Endothelial cell of hepatic sinusoid (primary cell): ENCODE results near the gene MAMLD1.

Experiments
- in situ Hi-C: cut with HindIII; loops from 2 replicates; pipeline ENCODE4 v1.10.0; 2017; ENCODE audit warnings: low sequenced_read_pairs

MAMLD1 gene

DNA sequence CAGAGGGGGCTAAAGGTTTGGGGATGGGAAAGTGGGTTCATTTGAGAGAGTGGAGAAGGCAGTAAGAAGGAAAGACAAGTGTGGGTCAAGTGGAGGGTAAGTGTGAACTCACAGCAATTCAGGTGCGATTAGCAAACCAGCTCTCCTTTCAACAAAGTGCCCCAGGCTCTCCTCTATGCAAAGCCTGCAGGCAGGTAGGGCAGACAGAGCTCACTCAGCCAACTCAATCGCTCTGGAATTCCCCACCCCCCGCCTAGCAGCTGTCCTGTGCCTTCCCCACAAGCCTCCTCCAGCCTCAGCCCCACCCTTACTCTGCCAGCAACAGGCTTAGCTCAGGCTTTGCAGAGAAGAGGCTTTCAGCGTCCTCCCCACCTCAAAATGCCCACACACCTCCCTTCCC, 14.8 kb upstream of the MAMLD1 start:
- in situ Hi-C loops, result loop anchor here (25.0 kb wide), 1 partner anchor 386 kb away; no protein-coding TSS in a partner anchor

DNA sequence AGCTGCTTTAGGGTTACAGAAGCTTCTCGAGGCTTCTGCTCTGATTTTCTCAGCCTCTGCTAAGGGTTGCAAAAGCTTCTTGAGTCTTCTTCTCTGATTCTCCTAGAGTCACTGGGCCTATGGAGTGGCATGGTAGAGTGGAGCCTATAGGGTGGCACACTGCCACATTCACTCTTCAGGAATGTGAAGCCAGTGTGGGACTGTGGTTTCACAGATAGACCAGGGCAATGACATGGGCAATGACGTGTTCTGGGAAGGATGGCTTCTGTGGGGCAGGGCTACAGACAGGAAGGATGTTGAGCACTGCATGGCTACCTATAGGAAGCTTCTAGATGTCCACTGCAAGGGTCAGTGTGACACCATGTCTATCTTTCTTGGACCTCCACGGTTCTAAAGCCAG, 11.0 kb upstream of the MAMLD1 start:
- in situ Hi-C loops, result no loop called here

DNA sequence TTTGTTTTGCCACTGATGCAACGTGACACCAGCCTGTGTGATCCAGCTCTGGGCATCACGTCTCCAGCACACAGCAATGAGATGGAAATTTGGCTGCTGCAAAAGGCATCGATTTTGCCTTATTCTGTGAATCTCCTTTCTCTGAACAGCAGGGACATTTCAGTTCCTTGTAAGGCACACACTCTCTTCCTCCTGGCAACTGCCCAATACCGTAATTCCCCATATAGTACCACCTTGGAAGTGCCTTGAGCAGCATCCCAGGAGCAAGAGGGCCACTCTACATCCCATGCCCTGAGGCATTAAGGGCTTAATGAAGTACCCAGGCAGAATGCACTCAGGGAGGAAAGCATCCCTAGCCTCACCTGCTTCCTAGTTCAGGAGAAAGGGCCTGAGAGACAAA, 10.5 kb upstream of the MAMLD1 start:
- in situ Hi-C loops, result no loop called here

DNA sequence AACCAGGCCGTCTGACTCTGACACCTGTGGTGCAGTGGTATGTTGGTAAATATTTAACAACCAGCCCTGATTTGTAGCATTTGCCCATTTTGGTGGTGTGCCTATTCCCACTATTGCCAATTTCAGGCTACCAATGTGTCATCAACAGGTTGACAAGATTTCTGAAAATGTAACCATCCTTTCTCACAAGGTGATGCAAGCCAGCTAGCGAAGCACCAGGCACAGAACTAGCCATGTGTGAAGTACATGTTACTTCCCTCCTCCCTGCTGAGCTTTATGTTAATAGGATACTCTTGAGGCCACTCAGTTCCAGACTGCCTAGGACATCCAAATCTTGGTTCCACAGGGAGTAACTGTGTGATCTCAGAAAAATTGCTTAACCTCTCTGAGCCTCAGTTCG, 7.2 kb upstream of the MAMLD1 start:
- in situ Hi-C loops, result no loop called here

DNA sequence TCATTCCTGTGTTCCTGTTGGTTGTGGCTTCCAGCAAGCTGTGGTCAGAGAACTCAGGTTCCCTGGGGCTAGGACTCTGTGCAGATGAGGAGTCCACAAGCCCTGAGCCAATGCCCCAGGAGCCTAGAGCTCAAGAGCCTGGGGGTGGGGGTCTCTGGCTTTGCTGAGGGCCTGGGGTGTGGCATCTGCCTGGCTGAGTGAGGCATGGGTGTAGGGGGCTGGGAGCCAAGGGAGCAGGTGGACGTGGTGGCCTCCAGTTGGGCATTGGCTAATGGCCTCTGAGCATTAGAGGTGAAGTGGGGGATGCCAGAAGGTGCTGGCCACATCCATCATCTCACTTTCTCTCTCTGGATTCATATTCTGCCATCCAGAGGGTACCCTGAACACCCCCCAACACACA, 5.3 kb upstream of the MAMLD1 start:
- in situ Hi-C loops, result no loop called here

DNA sequence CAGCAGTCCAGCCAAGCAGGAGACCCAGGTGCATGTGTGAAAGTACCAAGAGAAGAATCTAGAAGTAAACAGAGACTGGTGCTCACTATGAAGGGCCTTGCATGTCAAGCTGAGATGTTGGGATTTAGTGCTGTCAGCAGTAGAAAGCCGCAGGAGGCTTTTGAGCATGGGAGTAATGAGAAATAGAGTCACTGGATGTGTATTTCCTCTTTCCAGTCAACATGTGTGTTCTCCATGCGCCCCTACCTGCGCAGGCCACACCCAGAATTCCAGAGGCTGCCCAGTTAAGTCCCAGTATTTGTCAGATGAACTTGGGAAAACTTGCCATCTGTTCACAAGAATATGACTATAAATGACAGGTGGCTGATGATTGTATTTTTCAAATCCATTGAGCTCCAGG, 4.5 kb upstream of the MAMLD1 start:
- in situ Hi-C loops, result no loop called here

DNA sequence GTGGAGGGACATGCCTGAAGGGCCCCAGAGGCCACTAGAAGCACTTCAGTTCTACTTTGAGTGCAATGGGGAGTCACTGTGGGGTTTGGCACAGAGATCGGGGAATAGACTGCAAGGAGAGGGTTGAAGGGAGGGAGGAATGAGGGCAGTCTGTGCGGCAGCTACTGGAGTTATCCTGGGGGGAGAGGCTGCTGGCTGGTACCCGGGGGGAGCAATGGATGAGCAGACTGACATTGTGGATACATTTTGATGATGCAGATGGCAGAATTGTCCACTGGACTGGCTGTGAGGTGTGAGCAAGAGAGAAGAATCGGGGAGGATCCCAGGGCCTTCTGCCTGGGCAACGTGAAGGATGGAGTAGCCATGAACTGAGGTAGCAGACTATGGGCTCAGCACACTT, 2.8 kb upstream of the MAMLD1 start:
- in situ Hi-C loops, result no loop called here

DNA sequence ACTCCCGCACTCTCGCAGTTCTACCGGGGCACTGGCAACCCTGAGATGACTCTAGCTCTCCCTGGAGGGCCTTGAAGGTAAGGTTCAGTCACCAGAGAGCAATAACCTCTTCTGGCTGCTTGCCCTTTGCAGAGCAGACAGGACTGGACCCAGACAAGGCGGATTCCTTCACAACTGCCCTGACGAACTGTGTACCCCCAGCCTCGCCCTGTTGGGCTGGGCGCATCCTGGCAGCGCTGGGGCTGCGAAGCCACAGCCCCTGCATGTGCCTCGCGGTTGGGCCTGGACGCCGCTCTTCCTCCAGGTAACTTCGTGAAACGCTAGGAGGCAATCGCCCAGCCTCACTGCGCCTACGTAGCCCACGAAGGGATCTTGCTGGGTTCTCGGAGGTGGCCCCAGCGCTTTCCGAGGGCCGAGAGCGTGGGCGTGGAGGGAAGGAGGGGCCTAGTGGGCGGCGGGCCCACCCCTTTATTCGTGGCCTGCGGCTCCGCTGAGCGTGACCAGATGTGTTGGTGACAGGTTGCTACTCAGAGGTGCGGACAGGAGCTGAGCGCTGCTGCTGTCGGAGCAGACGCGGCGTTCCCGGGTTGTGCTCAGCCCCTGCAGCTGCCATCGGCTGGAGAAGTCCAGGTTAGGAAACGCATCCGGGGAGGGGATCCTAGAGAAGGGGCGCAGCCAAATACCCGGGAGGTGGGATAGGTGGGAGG, 1.9 kb upstream of the MAMLD1 start:
- in situ Hi-C loops, result no loop called here

DNA sequence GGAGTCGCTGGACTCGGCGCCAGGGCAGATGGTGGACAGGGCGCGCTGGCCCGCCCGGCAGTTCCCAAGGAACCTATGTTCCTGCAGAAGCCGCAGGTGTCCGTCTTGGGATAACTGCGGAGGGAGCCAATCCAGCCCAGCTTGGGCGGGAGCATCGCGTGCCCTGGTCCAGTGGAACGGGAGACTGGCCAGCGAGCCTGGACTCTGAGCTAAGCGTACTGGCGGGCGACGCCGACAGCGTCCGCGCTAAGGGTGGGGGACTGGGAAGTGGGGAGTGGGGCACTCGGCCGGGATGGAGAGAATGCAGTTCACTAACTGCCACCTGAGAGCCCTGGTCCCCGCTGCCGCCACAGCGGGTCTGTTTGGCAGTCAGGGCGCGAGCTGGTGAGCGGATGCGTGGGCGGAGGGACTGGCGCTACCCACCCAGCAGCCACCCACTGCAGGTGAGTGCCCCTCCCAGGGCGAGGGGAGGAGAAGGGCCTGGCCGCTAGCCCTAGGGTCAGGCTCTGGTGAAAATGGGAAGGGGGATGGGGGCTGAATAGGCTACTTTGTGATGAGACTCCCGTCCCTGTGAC, 1.3 kb upstream of the MAMLD1 start:
- in situ Hi-C loops, result no loop called here

DNA sequence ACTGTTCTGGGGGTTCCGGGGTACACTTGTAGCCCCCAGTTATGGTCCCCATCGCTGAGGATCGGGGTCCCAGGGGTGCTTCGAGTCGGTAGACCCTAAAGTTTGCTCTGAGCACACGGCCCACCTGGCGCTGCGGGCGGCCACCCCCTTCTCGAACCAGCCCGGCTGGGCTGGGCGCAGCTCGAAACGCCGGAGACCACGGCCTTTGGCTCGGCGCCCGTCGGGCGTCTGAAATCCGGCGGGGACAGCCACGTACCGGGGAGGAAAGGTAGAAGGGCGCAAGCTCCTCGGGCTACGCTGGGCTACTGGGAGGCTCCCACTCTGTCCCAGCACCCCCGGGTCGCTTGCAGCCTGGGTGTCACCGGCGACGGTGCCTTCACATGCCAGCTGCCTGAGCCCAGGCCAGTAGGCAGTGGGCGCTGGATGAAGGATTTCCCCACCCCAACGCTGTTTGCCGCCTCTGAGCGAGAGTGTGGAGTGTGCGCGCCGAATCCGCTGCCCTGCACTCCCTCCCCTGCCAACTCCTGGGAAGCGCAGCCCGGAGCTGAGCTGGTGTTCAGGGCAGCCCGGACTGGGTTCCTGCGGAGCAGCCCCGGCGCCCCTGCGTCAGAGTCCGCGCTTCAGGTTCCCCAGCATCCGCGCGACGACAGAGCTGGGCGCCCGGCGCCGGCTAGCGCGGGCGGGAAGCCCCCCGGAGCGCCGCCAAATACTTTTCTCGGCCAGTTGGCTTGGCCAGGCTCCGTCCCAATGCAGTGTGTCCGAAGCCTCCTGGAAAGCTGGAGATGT, 637 bp downstream of the MAMLD1 start:
- in situ Hi-C loops, result no loop called here

DNA sequence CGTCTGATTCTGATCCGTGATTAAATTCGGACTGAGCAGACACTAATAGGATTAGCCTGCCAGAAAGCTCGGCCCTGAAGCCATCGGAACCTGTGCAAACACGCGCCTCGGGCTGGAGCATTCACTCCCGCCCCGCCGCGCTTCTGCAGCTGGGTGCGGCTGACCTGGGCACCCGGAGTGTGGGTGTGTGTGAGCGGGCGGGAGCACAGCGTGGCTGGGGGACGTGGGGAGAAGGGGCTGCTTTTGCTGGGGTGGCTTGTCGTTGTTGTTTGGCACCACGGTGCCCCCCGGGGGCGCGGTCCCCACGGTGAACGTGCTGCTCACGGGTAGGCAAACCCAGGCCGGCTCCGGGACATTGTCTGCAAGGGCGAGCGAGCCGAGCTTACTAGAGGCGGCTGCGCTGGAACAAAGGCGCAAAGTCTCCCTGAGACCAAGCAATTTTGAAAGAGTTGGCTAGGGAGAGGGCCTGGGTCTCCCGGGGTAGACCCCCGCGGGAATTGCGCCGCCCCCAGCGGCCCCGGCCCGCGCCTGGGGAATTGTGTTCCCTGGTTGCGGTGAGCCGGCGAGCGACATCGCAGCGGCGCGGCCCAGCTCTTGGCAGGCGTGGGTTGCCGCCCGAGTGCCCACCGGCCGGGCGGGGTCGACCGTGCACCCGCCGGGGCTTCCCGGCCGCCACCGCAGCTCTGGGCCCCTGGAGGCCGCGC, 1.4 kb downstream of the MAMLD1 start:
- in situ Hi-C loops, result no loop called here

DNA sequence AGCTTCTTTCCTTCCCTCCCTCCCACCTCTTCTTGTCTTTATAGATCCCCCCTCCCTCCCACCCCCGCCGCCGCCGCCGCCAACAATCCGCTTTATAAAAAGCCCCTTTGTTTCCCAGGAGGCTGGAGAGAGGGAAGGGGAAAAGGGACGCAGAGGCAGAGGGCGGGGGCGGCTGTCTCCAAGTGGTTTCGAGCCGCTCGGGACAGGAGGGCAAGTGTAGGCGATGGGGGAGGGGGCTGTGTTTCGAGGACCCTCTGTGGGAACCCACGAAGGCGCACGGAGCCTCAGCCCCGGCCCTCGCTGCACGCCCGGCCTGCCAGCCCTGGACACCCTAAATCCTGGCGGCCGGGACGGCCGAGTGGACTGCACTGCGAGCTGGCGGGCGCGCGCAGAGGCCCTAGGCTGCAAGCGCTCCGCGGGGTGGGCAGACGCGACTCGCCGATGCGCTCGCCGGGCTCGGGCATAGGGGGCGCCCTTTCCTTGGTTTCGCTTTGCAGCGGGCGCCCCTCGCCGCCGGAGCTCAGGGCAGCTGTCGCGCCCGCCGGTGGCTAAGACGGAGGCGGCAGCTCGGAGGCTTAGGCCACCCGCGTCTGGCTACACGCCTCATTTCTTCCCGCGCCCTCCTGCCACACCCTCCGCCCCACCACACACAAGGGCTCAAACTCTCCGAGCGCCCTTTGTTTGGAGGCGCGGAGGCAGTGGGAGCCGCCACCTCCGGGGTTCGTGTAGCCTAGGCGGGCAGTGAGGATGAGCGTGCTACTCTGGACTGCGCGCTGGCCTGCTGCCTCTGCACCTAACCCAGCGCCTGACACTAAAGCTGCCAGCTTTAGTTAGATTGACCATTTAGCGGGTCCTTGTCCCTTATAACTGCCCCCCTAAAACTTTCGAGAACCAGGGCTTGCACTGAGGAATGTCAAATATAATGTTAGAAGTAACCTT, 2.2 kb downstream of the MAMLD1 start:
- in situ Hi-C loops, result no loop called here

DNA sequence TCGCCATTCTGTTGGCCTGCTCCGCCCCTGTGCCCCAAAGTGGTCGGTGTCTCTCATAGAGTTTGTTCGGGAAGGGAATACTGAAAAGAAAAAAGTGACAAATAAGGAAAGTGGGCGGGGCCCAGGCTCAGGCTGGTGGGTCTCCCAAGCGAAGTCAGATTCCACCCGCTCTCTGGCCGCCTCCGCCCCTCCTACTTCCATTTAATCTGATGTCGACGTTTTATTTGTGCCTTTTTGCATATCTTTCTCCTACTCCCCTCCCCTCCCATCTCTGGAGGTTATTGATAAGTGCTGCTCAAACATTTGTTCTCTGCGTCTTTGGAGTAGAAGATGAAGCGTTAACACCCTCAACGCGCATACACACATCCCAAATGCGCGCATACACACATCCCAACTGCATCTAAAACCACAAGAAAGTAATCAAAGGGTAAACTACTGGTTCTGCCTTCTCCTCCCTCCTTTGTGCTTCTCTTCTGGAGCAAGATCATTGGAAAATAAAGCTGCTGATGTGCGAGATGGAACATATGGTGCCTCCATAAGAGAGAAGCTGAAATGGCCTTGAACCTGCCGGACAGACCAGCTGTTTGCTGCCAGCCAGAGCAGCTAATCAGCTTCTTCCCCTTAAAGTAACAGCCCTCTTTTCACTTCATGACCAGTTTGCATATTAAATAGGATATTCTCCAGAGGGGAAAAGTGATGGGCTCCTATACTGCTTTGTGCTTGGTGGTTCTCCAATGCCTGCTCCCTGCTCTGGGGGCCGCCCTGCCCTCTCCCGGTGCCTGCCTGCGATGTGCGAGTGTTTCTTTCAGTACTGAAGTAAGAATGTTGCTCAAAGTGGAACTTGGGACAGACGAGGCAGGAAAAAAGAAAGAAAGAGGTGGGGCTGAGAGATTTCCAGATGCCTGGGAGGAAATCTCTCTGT, 3.1 kb downstream of the MAMLD1 start:
- in situ Hi-C loops, result no loop called here

DNA sequence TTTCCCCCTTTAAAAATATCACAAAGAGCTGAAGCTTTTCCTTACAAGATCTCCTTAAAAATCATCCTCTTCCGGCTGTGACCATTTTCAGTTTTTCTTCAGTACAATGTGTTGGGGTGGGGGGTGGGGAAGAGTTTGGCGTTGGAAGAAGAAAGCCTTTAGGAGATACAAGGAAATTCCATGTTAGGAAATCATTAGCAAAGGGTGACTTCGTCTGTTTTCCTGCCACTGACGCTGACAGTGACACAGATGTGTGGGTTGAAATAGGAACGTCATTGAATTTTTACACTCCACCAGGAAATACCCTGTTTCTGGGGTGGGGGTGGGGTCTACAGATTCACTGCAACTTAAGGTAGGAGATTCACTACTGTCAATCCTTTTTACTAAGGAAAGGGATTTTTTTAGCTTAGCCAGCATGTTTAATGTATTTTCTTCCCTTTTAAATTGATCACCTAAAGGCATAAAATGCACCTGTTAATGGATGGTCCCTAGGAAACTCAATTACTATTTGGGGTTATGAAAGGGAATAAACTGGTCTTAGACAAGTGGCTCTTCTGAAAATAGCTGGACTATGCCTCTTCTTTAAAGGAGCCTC, 3.9 kb downstream of the MAMLD1 start:
- in situ Hi-C loops, result no loop called here

DNA sequence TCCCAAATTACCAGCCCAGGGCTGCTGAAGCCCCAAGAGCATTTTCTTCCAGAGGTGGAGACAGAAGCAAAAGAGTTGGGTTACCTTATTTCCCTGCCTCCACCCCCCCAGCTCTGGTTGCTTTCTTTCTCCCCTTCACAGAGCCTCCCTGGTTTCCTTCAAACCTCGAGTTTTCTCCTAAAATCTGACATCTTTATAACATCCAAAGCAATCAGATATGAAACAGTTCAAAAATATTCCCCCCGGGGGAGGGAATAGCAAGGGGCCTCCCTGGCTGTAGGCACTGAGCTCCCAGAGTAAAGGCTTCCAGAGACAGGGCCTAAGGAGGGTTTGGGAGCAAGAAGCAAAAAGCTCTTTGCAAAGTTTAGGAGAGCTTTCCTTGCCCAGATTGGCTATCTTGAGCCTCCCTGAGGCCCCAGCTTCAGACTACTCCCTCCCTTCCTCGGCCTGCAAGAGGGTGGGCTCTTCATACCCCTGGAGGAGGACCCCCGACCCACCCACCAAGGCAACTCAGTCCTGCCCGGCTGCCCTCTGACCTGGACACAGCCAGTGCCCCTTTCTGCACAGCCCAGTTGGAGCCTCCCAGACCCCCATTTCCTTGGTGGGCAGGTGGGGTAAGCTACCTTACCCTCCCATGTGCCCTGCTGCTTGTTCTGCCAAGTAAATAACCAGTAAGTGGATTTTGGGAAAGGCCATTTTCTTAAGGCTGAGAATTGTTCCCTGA, 7.6 kb downstream of the MAMLD1 start:
- in situ Hi-C loops, result no loop called here

DNA sequence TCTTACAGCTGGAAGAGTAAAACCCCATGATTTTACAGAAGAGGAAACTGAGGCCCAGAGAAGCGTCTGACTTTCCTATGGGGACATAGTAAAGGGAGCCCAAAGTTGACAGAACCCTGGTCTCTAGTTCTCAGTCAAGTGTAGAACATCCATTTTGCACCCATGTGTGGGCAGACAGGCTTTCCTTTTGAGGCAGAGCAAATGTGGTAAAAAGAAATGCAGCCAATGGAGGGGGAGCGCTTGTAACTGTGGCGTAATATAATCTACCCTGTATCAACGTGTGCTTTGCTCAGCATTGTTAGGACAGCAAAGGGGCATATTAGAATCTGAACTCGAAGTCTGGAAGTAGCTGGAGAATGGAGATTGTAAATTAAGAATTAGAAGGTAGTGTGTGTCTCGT, 8.8 kb downstream of the MAMLD1 start:
- in situ Hi-C loops, result no loop called here

DNA sequence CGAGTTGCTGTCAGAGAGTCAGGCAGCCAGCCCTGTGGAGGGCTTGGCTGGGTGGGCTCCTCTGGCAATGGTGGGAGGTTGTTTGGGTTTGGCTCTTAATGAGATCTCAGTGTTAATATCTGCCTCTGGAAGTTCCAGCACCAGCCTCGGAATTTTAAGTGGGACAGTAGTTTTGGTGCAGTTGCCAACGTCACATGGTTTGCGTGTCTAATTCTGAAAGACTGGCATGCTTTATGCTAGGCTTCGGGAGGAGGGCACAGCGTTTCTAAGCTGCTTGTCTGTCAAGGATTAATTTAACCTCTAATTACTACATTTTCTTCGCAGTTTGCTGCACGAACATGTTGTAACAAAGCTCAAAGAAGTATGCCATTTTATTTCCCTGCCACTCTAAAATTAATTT, 9.2 kb downstream of the MAMLD1 start:
- in situ Hi-C loops, result no loop called here

DNA sequence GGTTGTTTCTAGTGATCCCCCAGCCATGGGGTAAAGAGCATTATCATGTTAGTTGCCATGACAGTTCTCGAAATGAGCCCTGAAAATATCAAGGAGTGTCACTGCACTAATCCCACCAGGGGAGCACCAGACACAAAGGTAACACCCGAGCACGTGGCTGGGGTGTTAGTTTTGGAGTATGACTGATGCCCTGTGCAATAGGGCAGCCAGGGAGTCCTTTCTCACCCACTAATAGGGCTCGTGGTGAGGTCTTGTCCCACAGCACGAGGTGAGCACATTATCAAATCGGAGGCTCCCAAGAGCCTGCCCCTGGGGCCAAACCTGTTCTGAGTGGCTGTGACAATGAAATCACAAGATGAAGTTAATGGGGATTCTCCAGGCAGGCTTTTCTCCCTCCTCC, 9.6 kb downstream of the MAMLD1 start:
- in situ Hi-C loops, result no loop called here
